UCSD-AML1 (cell line): ENCODE measurements around the gene RPUSD3.
"Not testable (repeated sequence)": the region's sequence is repeated elsewhere in the genome, so short reads cannot be mapped to it uniquely, and the experiment has no call there.

Source experiments
- DNase-seq: peaks from one replicate; lab custom pipeline; 2025; ENCODE audit not compliant: unreplicated experiment; lab: John Stamatoyannopoulos, UW

The RPUSD3 gene

GRCh38 chr3:9843715-9844438 lies at the start of gene RPUSD3:
TSS of gene RPUSD3 (minus strand) at chr3:9844008. CDS start at chr3:9843990, 18 bp downstream.
- DNase-seq: peak; percentile 95

- DNase-seq: no peak
These were observed 47.3 kb upstream of the RPUSD3 start for GRCh38 chr3:9891072-9891622.

- peak; percentile 92 for DNase-seq
These were observed 46.7 kb upstream of the RPUSD3 start, which contains the start of gene JAGN1 for GRCh38 chr3:9890249-9891071. TSS of gene JAGN1 (plus strand) at chr3:9890610. CDS start at chr3:9890723, 113 bp downstream.

- no peak for DNase-seq
These were observed 45.6 kb upstream of the RPUSD3 start for GRCh38 chr3:9889405-9889804.

- DNase-seq: no peak
These were observed 44.7 kb upstream of the RPUSD3 start for GRCh38 chr3:9888540-9888939.

GRCh38 chr3:9887480-9887879 lies 43.7 kb upstream of the RPUSD3 start:
- DNase-seq: no peak

GRCh38 chr3:9886328-9886727 lies 42.5 kb upstream of the RPUSD3 start:
- no peak for DNase-seq

GRCh38 chr3:9884555-9885165 lies 40.9 kb upstream of the RPUSD3 start:
- no peak for DNase-seq

GRCh38 chr3:9883706-9884554 lies 40.1 kb upstream of the RPUSD3 start:
- no peak for DNase-seq

GRCh38 chr3:9881441-9881840 lies 37.6 kb upstream of the RPUSD3 start:
- DNase-seq: no peak

- no peak for DNase-seq
These were observed 36.2 kb upstream of the RPUSD3 start, which contains the start of gene CIDEC for GRCh38 chr3:9879830-9880549. TSS of gene CIDEC (minus strand) at chr3:9880253. CDS start at chr3:9878486, 1,767 bp downstream.

GRCh38 chr3:9878700-9879099 lies 34.9 kb upstream of the RPUSD3 start:
- no peak for DNase-seq

- DNase-seq: no peak
These were observed 33.2 kb upstream of the RPUSD3 start for GRCh38 chr3:9876991-9877390.

- not testable (repeated sequence) for DNase-seq
These were observed 32.4 kb upstream of the RPUSD3 start for GRCh38 chr3:9876255-9876654.

- no peak for DNase-seq
These were observed 31.6 kb upstream of the RPUSD3 start for GRCh38 chr3:9875448-9875847.

GRCh38 chr3:9872067-9872466 lies 28.3 kb upstream of the RPUSD3 start:
- not testable (repeated sequence) for DNase-seq

GRCh38 chr3:9870978-9871377 lies 27.2 kb upstream of the RPUSD3 start:
- no peak for DNase-seq

- no peak for DNase-seq
These were observed 26.1 kb upstream of the RPUSD3 start for GRCh38 chr3:9869955-9870354.

- no peak for DNase-seq
These were observed 23.3 kb upstream of the RPUSD3 start for GRCh38 chr3:9867106-9867505.

GRCh38 chr3:9866639-9867038 lies 22.8 kb upstream of the RPUSD3 start:
- DNase-seq: no peak
